Endodermal cell (in vitro differentiated cells): Measurements from ENCODE around the gene EEFSEC. TPM values are rescaled to one million over a fixed set of nuclear protein-coding genes. Genes with fewer than 3 reads are reported as not detected.
A peak's percentile ranks its signal among the peaks of the same experiment; 100 is the strongest.

Source experiments
- DNase-seq: peaks from one replicate; pipeline ENCODE4 v3.0.0-alpha.2; 2017
- H3K27ac ChIP-seq: 2 replicates; pipeline ENCODE4 v1.5.1; 2013; ENCODE audit warnings: mild to moderate bottlenecking, low read depth, low read length, moderate library complexity
- H3K27me3 ChIP-seq: 2 replicates; pipeline ENCODE4 v1.6.1; 2013; ENCODE audit warnings: mild to moderate bottlenecking, low read length, moderate library complexity; ENCODE audit not compliant: insufficient read depth, control insufficient read depth, poor library complexity, severe bottlenecking
- H3K36me3 ChIP-seq: 2 replicates; pipeline ENCODE4 v1.7.0; 2013; ENCODE audit warnings: mild to moderate bottlenecking, low read length, moderate library complexity; ENCODE audit not compliant: control insufficient read depth, insufficient read depth
- H3K4me1 ChIP-seq: one replicate; pipeline ENCODE4 v1.7.0; 2013; ENCODE audit warnings: low read length; ENCODE audit not compliant: control insufficient read depth, insufficient read depth
- H3K4me3 ChIP-seq: 2 replicates; pipeline ENCODE4 v1.5.1; 2013; ENCODE audit warnings: mild to moderate bottlenecking, low read length, moderate library complexity
- H3K9ac ChIP-seq: 2 replicates; pipeline ENCODE4 v1.6.1; 2013; ENCODE audit warnings: mild to moderate bottlenecking, low read length, moderate library complexity; ENCODE audit not compliant: poor library complexity, severe bottlenecking; ENCODE audit errors: extremely low read depth
- H3K9me3 ChIP-seq: 2 replicates; pipeline ENCODE4 v1.6.1; 2013; ENCODE audit warnings: mild to moderate bottlenecking, low read length, moderate library complexity; ENCODE audit not compliant: control insufficient read depth
- H3K27ac Mint-ChIP-seq: 2 replicates; pipeline ENCODE4 v1.8.0; 2020; ENCODE audit warnings: mixed read lengths
- H3K27me3 Mint-ChIP-seq: 2 replicates; pipeline ENCODE4 v1.8.0; 2021; ENCODE audit warnings: mild to moderate bottlenecking, mixed read lengths; ENCODE audit not compliant: insufficient read depth
- H3K36me3 Mint-ChIP-seq: 2 replicates; pipeline ENCODE4 v1.8.0; 2020; ENCODE audit warnings: low read depth, mixed read lengths
- H3K4me1 Mint-ChIP-seq: 2 replicates; pipeline ENCODE4 v1.8.0; 2020; ENCODE audit warnings: mixed read lengths
- H3K4me3 Mint-ChIP-seq: 2 replicates; pipeline ENCODE4 v1.8.0; 2020; ENCODE audit warnings: mild to moderate bottlenecking, moderate library complexity, mixed read lengths
- H3K9me3 Mint-ChIP-seq: 2 replicates; pipeline ENCODE4 v1.8.0; 2020; ENCODE audit warnings: mild to moderate bottlenecking, mixed read lengths
- CTCF ChIP-seq: fragments of 200-600 bp; sonication (generic); conservative IDR thresholded peaks from 2 replicates; pipeline ENCODE4 v1.5.0; 2021; ENCODE audit warnings: antibody characterized with exemption, mild to moderate bottlenecking
- WGBS, 2 experiments: methylation state at CpG; one replicate each; pipeline versions ENCODE4 v1.1.5 to v1.1.7; 2013; ENCODE audit warnings: missing lambda C conversion rate in 2 of 2, mixed read lengths in 1 of 2; ENCODE audit not compliant: insufficient coverage in 1 of 2, insufficient read length in 1 of 2; 5-methylcytosine and 5-hydroxymethylcytosine counted together
- total RNA-seq, 2 donors: library from RNA; stranded (reverse); fragmentation: NEBNext Ultra II Directional in 1 of 2; extraction: Animal tissue kit (Norgen Biotek cat#: 25700) in 1 of 2; gene quantifications; 2 replicates in 1 of 2; 3 replicates in 1 of 2; pipeline ENCODE4 v1.2.1, GENCODE V29; 2021

The EEFSEC gene
- total RNA-seq, 2 donors from 2014 or later = 11.9 to 15.8 TPM

- WGBS, 2 experiments = 88 to 91% methylated on average over 4 to 5 of the region's 5 CpGs
- no peak overlapping the region for H3K4me3 Mint-ChIP-seq
- peaks cover 19% of the 10 kb centered on the region for H3K4me1 Mint-ChIP-seq
- H3K9ac ChIP-seq = no peak overlapping the region
- H3K4me3 ChIP-seq = no peak overlapping the region
- no peaks in the 10 kb centered on the region for H3K9me3 Mint-ChIP-seq
- peaks cover 3% of the 10 kb centered on the region for H3K27me3 Mint-ChIP-seq
- H3K27ac Mint-ChIP-seq = no peak overlapping the region
- no peaks in the 10 kb centered on the region for H3K9me3 ChIP-seq
- peaks cover 9% of the 10 kb centered on the region for H3K4me1 ChIP-seq
- no peak for TF ChIP-seq CTCF
- H3K27me3 ChIP-seq = no peaks in the 10 kb centered on the region
- H3K36me3 ChIP-seq = no peaks in the 10 kb centered on the region
- peak overlapping the region; percentile 88 for H3K27ac ChIP-seq
- H3K36me3 Mint-ChIP-seq = no peaks in the 10 kb centered on the region
- DNase-seq = no peak
These were observed 13.7 kb downstream of the EEFSEC start for GRCh38 chr3:128166971-128167453.

DNA sequence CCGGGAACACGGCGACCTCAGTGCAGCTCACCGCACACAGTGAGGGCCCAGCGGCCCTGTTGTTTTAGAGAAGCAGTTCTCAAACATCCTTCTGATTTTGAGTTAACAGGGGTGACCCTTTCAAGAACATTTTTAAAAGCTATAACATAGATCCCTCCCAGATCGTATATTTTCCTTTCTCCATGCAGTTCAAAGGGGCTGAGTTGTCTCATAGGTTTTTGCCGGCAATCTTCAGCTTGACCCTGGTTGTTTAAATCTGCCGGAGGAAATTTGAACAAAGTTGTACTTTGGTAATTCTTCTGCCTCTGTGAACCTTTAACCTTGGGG, 14.3 kb downstream of the EEFSEC start:
- peak overlapping the region; percentile 88 for H3K27ac ChIP-seq
- no peaks in the 10 kb centered on the region for H3K36me3 Mint-ChIP-seq
- no peak overlapping the region for H3K4me3 ChIP-seq
- H3K4me1 Mint-ChIP-seq = peaks cover 19% of the 10 kb centered on the region
- DNase-seq = no peak
- no peaks in the 10 kb centered on the region for H3K36me3 ChIP-seq
- no peaks in the 10 kb centered on the region for H3K27me3 ChIP-seq
- H3K27ac Mint-ChIP-seq = no peak overlapping the region
- H3K9me3 ChIP-seq = no peaks in the 10 kb centered on the region
- peaks cover 3% of the 10 kb centered on the region for H3K27me3 Mint-ChIP-seq
- H3K4me1 ChIP-seq = peaks cover 9% of the 10 kb centered on the region
- no peaks in the 10 kb centered on the region for H3K9me3 Mint-ChIP-seq
- H3K4me3 Mint-ChIP-seq = no peak overlapping the region
- TF ChIP-seq CTCF = no peak
- H3K9ac ChIP-seq = no peak overlapping the region
- 77 to 93% methylated on average over 7 to 8 of the region's 8 CpGs for WGBS, 2 experiments

DNA sequence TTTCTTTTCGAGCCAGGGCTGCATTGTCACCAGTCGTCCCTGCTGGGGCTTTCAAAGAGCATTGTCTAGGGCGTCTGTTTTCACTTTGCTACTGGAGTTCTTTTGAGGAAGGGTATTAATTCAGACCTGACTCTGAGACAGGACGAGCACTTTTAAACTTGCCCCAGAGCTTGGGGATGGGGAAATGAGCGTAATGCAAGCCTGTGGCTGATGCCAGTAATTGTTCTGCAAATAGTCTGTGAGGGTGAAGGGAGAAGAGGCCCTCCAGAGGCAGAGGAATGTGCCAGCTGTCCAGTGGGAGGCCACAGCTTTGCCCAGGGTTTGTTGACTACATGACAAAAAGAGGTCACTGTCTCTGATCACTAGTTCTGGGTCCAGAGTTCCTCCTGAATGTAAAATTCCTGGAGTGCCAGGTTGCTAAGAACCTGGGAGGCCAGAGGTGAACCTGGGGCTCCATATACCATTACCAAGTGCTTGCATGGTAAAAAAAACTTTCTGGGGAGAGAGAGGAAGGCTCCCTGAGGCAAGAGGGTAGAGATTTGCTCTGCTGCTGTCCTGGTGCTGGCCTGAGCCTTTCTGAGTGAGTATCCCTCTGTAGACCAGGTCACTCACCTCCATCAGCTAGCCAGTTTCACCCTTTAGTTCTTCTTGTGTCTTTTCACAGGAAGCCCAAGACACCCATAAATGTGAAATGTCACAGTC, 14.8 kb downstream of the EEFSEC start:
- peaks cover 3% of the 10 kb centered on the region for H3K27me3 Mint-ChIP-seq
- no peaks in the 10 kb centered on the region for H3K9me3 ChIP-seq
- no peaks in the 10 kb centered on the region for H3K36me3 ChIP-seq
- DNase-seq = no peak
- H3K4me3 ChIP-seq = no peak overlapping the region
- no peak overlapping the region for H3K9ac ChIP-seq
- no peaks in the 10 kb centered on the region for H3K36me3 Mint-ChIP-seq
- no peak overlapping the region for H3K4me3 Mint-ChIP-seq
- H3K9me3 Mint-ChIP-seq = no peaks in the 10 kb centered on the region
- H3K4me1 Mint-ChIP-seq = peaks cover 19% of the 10 kb centered on the region
- peak overlapping the region; percentile 88 for H3K27ac ChIP-seq
- H3K27ac Mint-ChIP-seq = peak overlapping the region; percentile 31
- 43 to 62% methylated on average over 5 of the region's 5 CpGs for WGBS, 2 experiments
- TF ChIP-seq CTCF = no peak
- peaks cover 9% of the 10 kb centered on the region for H3K4me1 ChIP-seq
- H3K27me3 ChIP-seq = no peaks in the 10 kb centered on the region
